Right atrium auricular region (tissue), 2 donors: ENCODE measurements around the gene OOSP2. TPM values are rescaled to one million over a fixed set of nuclear protein-coding genes. Genes with fewer than 3 reads are reported as not detected.

Source experiments
- DNase-seq: peaks from one replicate; pipeline ENCODE4 v3.0.0-alpha.2; 2019; ENCODE audit warnings: low spot score
- H3K27ac ChIP-seq, 2 donors: fragments of 200-600 bp; sonication (generic); 1 replicate in 1 of 2; 2 replicates in 1 of 2; pipeline ENCODE4 v1.5.1; 2016 to 2019
- H3K27me3 ChIP-seq, 2 donors: fragments of 200-600 bp; sonication (generic); one replicate each; pipeline versions ENCODE4 v1.5.1 to v1.6.0; 2017 to 2019
- H3K36me3 ChIP-seq: fragments of 200-600 bp; sonication (generic); one replicate; pipeline ENCODE4 v1.5.1; 2016
- H3K4me1 ChIP-seq, 2 donors: fragments of 200-600 bp; sonication (generic); one replicate each; pipeline versions ENCODE4 v1.5.1 to v1.6.0; 2017 to 2019
- H3K4me3 ChIP-seq, 2 donors: fragments of 200-600 bp; sonication (generic); 1 replicate in 1 of 2; 2 replicates in 1 of 2; pipeline ENCODE4 v1.5.1; 2017 to 2019; ENCODE audit warnings: mild to moderate bottlenecking in 1 of 2, moderate library complexity in 1 of 2
- H3K9me3 ChIP-seq, 2 donors: fragments of 200-600 bp; sonication (generic); one replicate each; pipeline ENCODE4 v1.5.1; 2019
- CTCF ChIP-seq, 2 donors: fragments of 200-600 bp; sonication (generic); IDR thresholded peaks; one replicate each; pipeline ENCODE4 v1.5.1; 2019; ENCODE audit warnings: antibody characterized with exemption in 2 of 2
- total RNA-seq, 2 donors: library from RNA; depleted of rRNA; stranded (reverse); fragments of >200 nt; gene quantifications; one replicate each; pipeline ENCODE4 v1.1.0, GENCODE V29; 2016

The OOSP2 gene
- not detected for total RNA-seq

- DNase-seq = no peak
- H3K4me1 ChIP-seq = no peaks in the 10 kb centered on the region
- no peaks in the 10 kb centered on the region for H3K36me3 ChIP-seq
- no peaks in the 10 kb centered on the region for H3K27me3 ChIP-seq
- no peak within 1 kb of the TSS for H3K27ac ChIP-seq
- TF ChIP-seq CTCF (IDR thresholded peaks at IDR 0.05) = no peak
- H3K4me3 ChIP-seq = no peak within 1 kb of the TSS
- no peaks in the 10 kb centered on the region for H3K9me3 ChIP-seq
Observed at GRCh38 chr11:60040109-60040508, at the start of gene OOSP2. Gene OOSP2, plus strand, starts transcription at chr11:60040409. Its CDS starts 51 bp downstream, at chr11:60040460.

- peaks cover 0 to 15% of the 10 kb centered on the region in 2 donors for H3K9me3 ChIP-seq
- TF ChIP-seq CTCF (IDR thresholded peaks at IDR 0.05) = no peak
- DNase-seq = no peak
- H3K4me1 ChIP-seq = no peaks in the 10 kb centered on the region
- H3K27me3 ChIP-seq = no peaks in the 10 kb centered on the region
- no peak overlapping the region for H3K27ac ChIP-seq
- no peaks in the 10 kb centered on the region for H3K36me3 ChIP-seq
- H3K4me3 ChIP-seq = no peak overlapping the region
Observed at GRCh38 chr11:59990421-59990820, 49.8 kb upstream of the OOSP2 start.

- no peaks in the 10 kb centered on the region for H3K36me3 ChIP-seq
- no peak for TF ChIP-seq CTCF (IDR thresholded peaks at IDR 0.05)
- no peak overlapping the region for H3K27ac ChIP-seq
- no peak overlapping the region for H3K4me3 ChIP-seq
- no peaks in the 10 kb centered on the region for H3K4me1 ChIP-seq
- peaks cover 0 to 15% of the 10 kb centered on the region in 2 donors for H3K9me3 ChIP-seq
- H3K27me3 ChIP-seq = no peaks in the 10 kb centered on the region
- DNase-seq = no peak
Observed at GRCh38 chr11:59992425-59992824, 47.8 kb upstream of the OOSP2 start.

- Histone ChIP-seq H3K36me3 (no peaks in the 10 kb centered on the region), H3K9me3 (peaks cover 0 to 7% of the 10 kb centered on the region in 2 donors), H3K4me3 (no peak overlapping the region), H3K27ac (no peak overlapping the region), H3K27me3 (no peaks in the 10 kb centered on the region), H3K4me1 (no peaks in the 10 kb centered on the region)
- no peak for TF ChIP-seq CTCF (IDR thresholded peaks at IDR 0.05)
- DNase-seq = no peak
Observed at GRCh38 chr11:59997800-59998199, 42.4 kb upstream of the OOSP2 start.

- no peak for TF ChIP-seq CTCF (IDR thresholded peaks at IDR 0.05)
- Histone ChIP-seq H3K27ac (no peak overlapping the region), H3K36me3 (no peaks in the 10 kb centered on the region), H3K4me1 (no peaks in the 10 kb centered on the region), H3K9me3 (peaks cover 0 to 7% of the 10 kb centered on the region in 2 donors), H3K4me3 (no peak overlapping the region), H3K27me3 (no peaks in the 10 kb centered on the region)
- DNase-seq = no peak
Observed at GRCh38 chr11:59999691-60000090, 40.5 kb upstream of the OOSP2 start.

GRCh38 chr11:60003729-60004128 is 36.5 kb upstream of the OOSP2 start:
- Histone ChIP-seq H3K36me3 (no peaks in the 10 kb centered on the region), H3K9me3 (peaks cover 0 to 7% of the 10 kb centered on the region in 2 donors), H3K4me1 (no peaks in the 10 kb centered on the region), H3K4me3 (no peak overlapping the region), H3K27me3 (no peaks in the 10 kb centered on the region), H3K27ac (no peak overlapping the region)
- TF ChIP-seq CTCF (IDR thresholded peaks at IDR 0.05) = no peak
- no peak for DNase-seq
